BLaER1 treated with 17β-estradiol and CSF1 and Interleukin-3, amounts not matched to agents 10 nM and 100 nM (cell line): ENCODE data around the gene OAS3.
A peak's percentile ranks its signal among the peaks of the same experiment; 100 is the strongest.

Experiments
- H3K27ac ChIP-seq, 11 experiments: shearing (Covaris generic); formaldehyde crosslinking; 2 replicates each; pipeline ENCODE4 v1.8.1; 2022
- H3K27me3 ChIP-seq, 11 experiments: shearing (Covaris generic); formaldehyde crosslinking; 2 replicates each; pipeline ENCODE4 v1.8.1; 2022
- H3K36me3 ChIP-seq, 11 experiments: shearing (Covaris generic); formaldehyde crosslinking; 2 replicates each; pipeline ENCODE4 v1.8.1; 2022
- H3K4me1 ChIP-seq, 10 experiments: shearing (Covaris generic); formaldehyde crosslinking; 2 replicates each; pipeline ENCODE4 v1.8.1; 2022
- H3K4me2 ChIP-seq, 11 experiments: shearing (Covaris generic); formaldehyde crosslinking; 2 replicates each; pipeline ENCODE4 v1.8.1; 2022
- H3K4me3 ChIP-seq, 10 experiments: shearing (Covaris generic); formaldehyde crosslinking; 2 replicates each; pipeline ENCODE4 v1.8.1; 2022
- H3K9ac ChIP-seq, 11 experiments: shearing (Covaris generic); formaldehyde crosslinking; 2 replicates each; pipeline ENCODE4 v1.8.1; 2022
- H3K9me3 ChIP-seq, 11 experiments: shearing (Covaris generic); formaldehyde crosslinking; replicated peaks in 1 of 11; 2 replicates each; pipeline ENCODE4 v1.8.1; 2022
- H4K20me1 ChIP-seq, 11 experiments: shearing (Covaris generic); formaldehyde crosslinking; 2 replicates each; pipeline ENCODE4 v1.8.1; 2022
- Cebpa-rat ChIP-seq, 11 experiments: shearing (Covaris generic); IDR thresholded peaks; 2 replicates each; pipeline ENCODE4 v1.8.1; 2022

OAS3 gene

GRCh38 chr12:112901271-112901670 is 37.0 kb upstream of the OAS3 start:
- no peaks in the 10 kb centered on the region for H3K27me3 ChIP-seq
- no peaks in the 10 kb centered on the region for H3K36me3 ChIP-seq
- H3K27ac ChIP-seq, result no peak overlapping the region
- no peak overlapping the region for H3K4me3 ChIP-seq
- H3K9ac ChIP-seq, result no peak overlapping the region
- peaks cover 12 to 19% (median 16%) of the 10 kb centered on the region in 10 experiments; a peak in 19 of 20 replicates for H3K4me1 ChIP-seq
- H3K4me2 ChIP-seq, result no peak overlapping the region
- no peaks in the 10 kb centered on the region for H4K20me1 ChIP-seq
- peaks cover 0 to 6% (median 0%) of the 10 kb centered on the region in 11 experiments; a peak in 1 of 22 replicates for H3K9me3 ChIP-seq
- no peak for TF ChIP-seq Cebpa-rat (IDR thresholded peaks at IDR 0.05)

GRCh38 chr12:112904571-112904970 is 33.7 kb upstream of the OAS3 start:
- no peak overlapping the region for H3K27ac ChIP-seq
- H4K20me1 ChIP-seq, result peaks cover 0 to 7% (median 0%) of the 10 kb centered on the region in 11 experiments; a peak in 3 of 22 replicates
- no peak overlapping the region for H3K4me2 ChIP-seq
- H3K4me3 ChIP-seq, result no peak overlapping the region
- H3K9me3 ChIP-seq, result peaks cover 0 to 6% (median 0%) of the 10 kb centered on the region in 11 experiments; a peak in 1 of 22 replicates
- H3K4me1 ChIP-seq, result peaks cover 30 to 49% (median 37%) of the 10 kb centered on the region in 10 experiments
- no peaks in the 10 kb centered on the region for H3K27me3 ChIP-seq
- no peak for TF ChIP-seq Cebpa-rat (IDR thresholded peaks at IDR 0.05)
- no peak overlapping the region for H3K9ac ChIP-seq
- peaks cover 0 to 6% (median 0%) of the 10 kb centered on the region in 11 experiments; a peak in 2 of 22 replicates for H3K36me3 ChIP-seq

- no peak for TF ChIP-seq Cebpa-rat (IDR thresholded peaks at IDR 0.05)
These were observed 32.7 kb upstream of the OAS3 start for GRCh38 chr12:112905451-112906089.

GRCh38 chr12:112906712-112907414 is 31.4 kb upstream of the OAS3 start, which contains the start of gene OAS1:
TSS of gene OAS1 (plus strand) at chr12:112906962. CDS start at chr12:112907040, 78 bp downstream.
- peaks cover 25 to 54% (median 34%) of the 10 kb centered on the region in 10 experiments for H3K4me1 ChIP-seq
- peak within 1 kb of the TSS in 10 of 11 experiments; percentile 18 to 86 (median 72); a peak in 16 of 22 replicates for H3K27ac ChIP-seq
- H3K4me2 ChIP-seq, result peak within 1 kb of the TSS; percentile 71 to 95 (median 84)

More at GRCh38 chr12:112905451-112906089, 32.7 kb upstream of the OAS3 start:
- Histone ChIP-seq H3K4me3 (no peak overlapping the region), H3K4me2 (peak overlapping the region in 6 of 11 experiments; percentile 79 to 95 (median 88); a peak in 10 of 22 replicates), H3K4me1 (peaks cover 25 to 54% (median 34%) of the 10 kb centered on the region in 10 experiments), H3K36me3 (peaks cover 0 to 16% (median 0%) of the 10 kb centered on the region in 11 experiments; a peak in 5 of 22 replicates), H4K20me1 (peaks cover 0 to 7% (median 0%) of the 10 kb centered on the region in 11 experiments; a peak in 3 of 22 replicates), H3K27ac (peak overlapping the region in 5 of 11 experiments; percentile 63 to 86 (median 82); a peak in 5 of 22 replicates), H3K9ac (no peak overlapping the region), H3K27me3 (no peaks in the 10 kb centered on the region), H3K9me3 (peaks cover 0 to 6% (median 0%) of the 10 kb centered on the region in 11 experiments; a peak in 2 of 22 replicates)

GRCh38 chr12:112907415-112908157 is 30.7 kb upstream of the OAS3 start:
- Histone ChIP-seq H3K27ac (peak overlapping the region in 9 of 11 experiments; percentile 39 to 86 (median 73); a peak in 14 of 22 replicates), H3K4me1 (peaks cover 19 to 54% (median 27%) of the 10 kb centered on the region in 10 experiments), H3K4me3 (peak overlapping the region in 8 of 10 experiments; percentile 49 to 67 (median 60); a peak in 17 of 20 replicates)

More at GRCh38 chr12:112906712-112907414, 31.4 kb upstream of the OAS3 start, which contains the start of gene OAS1:
- H3K4me3 ChIP-seq, result peak within 1 kb of the TSS; percentile 33 to 67 (median 56)
- TF ChIP-seq Cebpa-rat (IDR thresholded peaks at IDR 0.05), result no peak
- peak within 1 kb of the TSS in 10 of 11 experiments; percentile 2 to 80 (median 60); a peak in 17 of 22 replicates for H3K9ac ChIP-seq
- peaks cover 2 to 16% (median 9%) of the 10 kb centered on the region in 11 experiments; a peak in 21 of 22 replicates for H3K9me3 ChIP-seq
- H3K36me3 ChIP-seq, result peaks cover 0 to 28% (median 0%) of the 10 kb centered on the region in 11 experiments; a peak in 6 of 22 replicates
- H3K27me3 ChIP-seq, result no peaks in the 10 kb centered on the region
- H4K20me1 ChIP-seq, result peaks cover 0 to 7% (median 0%) of the 10 kb centered on the region in 11 experiments; a peak in 3 of 22 replicates

GRCh38 chr12:112908548-112908947 is 29.7 kb upstream of the OAS3 start:
- H3K4me1 ChIP-seq, result peaks cover 19 to 54% (median 27%) of the 10 kb centered on the region in 10 experiments
- peaks cover 0 to 45% (median 0%) of the 10 kb centered on the region in 11 experiments; a peak in 8 of 22 replicates for H3K36me3 ChIP-seq
- H4K20me1 ChIP-seq, result peaks cover 0 to 7% (median 0%) of the 10 kb centered on the region in 11 experiments; a peak in 3 of 22 replicates
- no peak for TF ChIP-seq Cebpa-rat (IDR thresholded peaks at IDR 0.05)
- H3K4me3 ChIP-seq, result peak overlapping the region in 3 of 10 experiments; percentile 61 to 66 (median 64); a peak in 4 of 20 replicates
- peak overlapping the region in 2 of 11 experiments; percentile 73 to 86; a peak in 2 of 22 replicates for H3K27ac ChIP-seq
- no peaks in the 10 kb centered on the region for H3K27me3 ChIP-seq
- peak overlapping the region in 2 of 11 experiments; percentile 53 to 80; a peak in 3 of 22 replicates for H3K9ac ChIP-seq
- peaks cover 19 to 33% (median 26%) of the 10 kb centered on the region in 11 experiments for H3K9me3 ChIP-seq
- H3K4me2 ChIP-seq, result peak overlapping the region in 4 of 11 experiments; percentile 87 to 95 (median 90); a peak in 7 of 22 replicates

More at GRCh38 chr12:112907415-112908157, 30.7 kb upstream of the OAS3 start:
- Histone ChIP-seq H3K9me3 (peaks cover 10 to 23% (median 16%) of the 10 kb centered on the region in 11 experiments), H3K36me3 (peaks cover 0 to 36% (median 0%) of the 10 kb centered on the region in 11 experiments; a peak in 8 of 22 replicates), H3K4me2 (peak overlapping the region; percentile 71 to 95 (median 84)), H3K27me3 (no peaks in the 10 kb centered on the region), H4K20me1 (peaks cover 0 to 7% (median 0%) of the 10 kb centered on the region in 11 experiments; a peak in 3 of 22 replicates), H3K9ac (peak overlapping the region in 9 of 11 experiments; percentile 31 to 80 (median 68); a peak in 15 of 22 replicates)
- no peak for TF ChIP-seq Cebpa-rat (IDR thresholded peaks at IDR 0.05)

- Histone ChIP-seq H3K27ac (no peak overlapping the region), H4K20me1 (peaks cover 0 to 7% (median 0%) of the 10 kb centered on the region in 11 experiments; a peak in 3 of 22 replicates), H3K4me2 (peak overlapping the region in 3 of 11 experiments; percentile 89 to 95 (median 90); a peak in 5 of 22 replicates), H3K27me3 (no peaks in the 10 kb centered on the region), H3K9me3 (peaks cover 28 to 43% (median 31%) of the 10 kb centered on the region in 11 experiments), H3K9ac (no peak overlapping the region), H3K36me3 (peaks cover 0 to 53% (median 0%) of the 10 kb centered on the region in 11 experiments; a peak in 8 of 22 replicates), H3K4me3 (no peak overlapping the region), H3K4me1 (peaks cover 19 to 54% (median 27%) of the 10 kb centered on the region in 10 experiments)
- TF ChIP-seq Cebpa-rat (IDR thresholded peaks at IDR 0.05), result no peak
These were observed 28.6 kb upstream of the OAS3 start for GRCh38 chr12:112909693-112910092.
